H4 (cell line): Measurements from ENCODE around the gene USF2. TPM values are rescaled to one million over a fixed set of nuclear protein-coding genes. Genes with fewer than 3 reads are reported as not detected.
"Not testable (repeated sequence)": the region's sequence is repeated elsewhere in the genome, so short reads cannot be mapped to it uniquely, and the experiment has no call there.

Experiments used
- DNase-seq: peaks from one replicate; pipeline ENCODE4 v3.0.0-alpha.2; 2015; ENCODE audit warnings: low spot score
- total RNA-seq: library from RNA; depleted of rRNA; stranded (reverse); fragments of >200 nt; shearing (Covaris generic); gene quantifications from 2 replicates; pipeline ENCODE4 v1.2.3, GENCODE V29; 2014

USF2 gene
- total RNA-seq, 1 experiment from 2014 or later = 65.0 TPM

- no peak for DNase-seq
Measured at GRCh38 chr19:35284153-35285094, 15.7 kb downstream of the USF2 start.

GRCh38 chr19:35285095-35285449 is 16.3 kb downstream of the USF2 start:
- no peak for DNase-seq

GRCh38 chr19:35285465-35285864 is 16.7 kb downstream of the USF2 start:
- not testable (repeated sequence) for DNase-seq

- not testable (repeated sequence) for DNase-seq
Measured at GRCh38 chr19:35286101-35286500, 17.3 kb downstream of the USF2 start.

- DNase-seq = no peak
Measured at GRCh38 chr19:35287713-35288112, 19.0 kb downstream of the USF2 start.

GRCh38 chr19:35288331-35288730 is 19.6 kb downstream of the USF2 start:
- DNase-seq = no peak

GRCh38 chr19:35288906-35289305 is 20.1 kb downstream of the USF2 start:
- DNase-seq = no peak

- no peak for DNase-seq
Measured at GRCh38 chr19:35290381-35291127, 21.8 kb downstream of the USF2 start.

GRCh38 chr19:35291259-35291658 is 22.5 kb downstream of the USF2 start:
- DNase-seq = no peak

GRCh38 chr19:35291916-35292315 is 23.2 kb downstream of the USF2 start, which contains the start of gene MAG:
TSS of gene MAG (plus strand) at chr19:35292161. CDS start at chr19:35295409, 3,248 bp downstream.
- DNase-seq = no peak

- no peak for DNase-seq
Measured at GRCh38 chr19:35292421-35293362, 23.9 kb downstream of the USF2 start.

GRCh38 chr19:35293363-35293739 is 24.6 kb downstream of the USF2 start:
- DNase-seq = no peak

GRCh38 chr19:35293808-35294207 is 25.0 kb downstream of the USF2 start:
- DNase-seq = no peak

GRCh38 chr19:35294328-35294727 is 25.6 kb downstream of the USF2 start:
- no peak for DNase-seq

GRCh38 chr19:35294859-35295791 is 26.4 kb downstream of the USF2 start:
- DNase-seq = no peak

GRCh38 chr19:35295792-35296462 is 27.2 kb downstream of the USF2 start:
- no peak for DNase-seq

GRCh38 chr19:35296644-35297514 is 28.1 kb downstream of the USF2 start:
- no peak for DNase-seq

GRCh38 chr19:35297515-35297848 is 28.7 kb downstream of the USF2 start:
- no peak for DNase-seq

- no peak for DNase-seq
Measured at GRCh38 chr19:35297922-35298321, 29.2 kb downstream of the USF2 start.
